ENCODE measurements around the gene C1QC. TPM values are rescaled to one million over a fixed set of nuclear protein-coding genes. Genes with fewer than 3 reads are reported as not detected.

The C1QC gene
- total and polyA plus RNA-seq, 2 of the 8 experiments (the other 6 are each of a cell fraction or from before 2014, with no cell fraction given) = not detected

- Histone ChIP-seq H2BK15ac (ENCODE audit: low read length) (0 out of 2 replicates have a peak overlapping the region, but pooled peaks have one; percentile 46), H4K20me1 (replicated peaks in 1 of 2; ENCODE audit: control insufficient read depth in 1 of 2, insufficient read depth in 2 of 2, low read length in 2 of 2) (peaks cover 0 to 1% of the 10 kb centered on the region in 2 experiments), H4K91ac (replicated peaks; ENCODE audit: insufficient read length, low read length) (no peak overlapping the region), H2AK5ac (ENCODE audit: low read depth, low read length) (no peak overlapping the region), H2BK20ac (ENCODE audit: low read length) (no peak overlapping the region), H3K79me1 (ENCODE audit: low read depth, low read length) (no peaks in the 10 kb centered on the region), H3K23ac (ENCODE audit: insufficient read length) (no peak overlapping the region), H3K14ac (ENCODE audit: insufficient read length) (no peak overlapping the region), H2AFZ (ENCODE audit: low read length) (no peak overlapping the region), H3K4me3 (ENCODE audit: extremely low read depth in 1 of 4, insufficient read depth in 2 of 4, low read depth in 3 of 4, low read length in 4 of 4) (no peak overlapping the region), H3K18ac (ENCODE audit: extremely low read depth, low read length) (no peak overlapping the region; the same call in 1 of the 2 replicates), H3K36me3 (ENCODE audit: control insufficient read depth in 2 of 4, insufficient read depth in 4 of 4, low read length in 3 of 4) (no peaks in the 10 kb centered on the region), H3K9ac (replicated peaks in 1 of 4; ENCODE audit: extremely low read depth in 1 of 4, low read depth in 3 of 4, low read length in 3 of 4) (no peak overlapping the region), H3K4ac (replicated peaks; ENCODE audit: insufficient read length, low read depth, low read length) (no peak overlapping the region), H3K9me3 (ENCODE audit: insufficient read depth in 2 of 2, low read depth in 1 of 2, low read length in 1 of 2) (no peaks in the 10 kb centered on the region), H2BK12ac (ENCODE audit: low read depth, low read length) (no peak overlapping the region), H3K79me2 (ENCODE audit: control insufficient read depth in 1 of 2, insufficient read depth in 2 of 2, low read length in 2 of 2) (no peaks in the 10 kb centered on the region), H3K27ac (ENCODE audit: low read depth, low read length) (no peak overlapping the region), H3K4me1 (replicated peaks in 1 of 4; ENCODE audit: control insufficient read depth in 3 of 4, insufficient read depth in 4 of 4, low read length in 3 of 4) (no peaks in the 10 kb centered on the region; a peak in 3 of 7 replicates), H2BK120ac (replicated peaks; ENCODE audit: low read depth, low read length) (no peak overlapping the region), H3K27me3 (replicated peaks in 1 of 4; ENCODE audit: control insufficient read depth in 3 of 4, extremely low read depth in 1 of 4, insufficient read depth in 3 of 4, low read length in 3 of 4) (0 out of 7 replicates have a peak, but pooled peaks cover 0 to 7% (median 0%) of the 10 kb centered on the region in 4 experiments), H3K56ac (replicated peaks; ENCODE audit: insufficient read length, low read depth, low read length) (no peak overlapping the region), H3K23me2 (ENCODE audit: low read depth, low read length) (peaks cover 2% of the 10 kb centered on the region; the same call in 1 of the 2 replicates), H2BK5ac (ENCODE audit: low read depth, low read length) (no peak overlapping the region), H4K8ac (ENCODE audit: extremely low read depth, insufficient read depth, low read length) (peak overlapping the region; percentile 5; the same call in 1 of the 2 replicates), H3K4me2 (ENCODE audit: insufficient read depth in 1 of 2, low read depth in 2 of 2, low read length in 2 of 2) (no peak overlapping the region), H4K5ac (ENCODE audit: insufficient read length, low read depth, low read length) (no peak overlapping the region)
- no peak for FAIRE-seq
- no peak for DNase-seq (ENCODE audit: low read depth in 1 of 2, low spot score in 2 of 2)
- ChIA-PET CTCF (ENCODE audit: partially characterized antibody) (interaction anchor here (0.7 to 1.1 kb wide), 4 partner anchors 12 to 259 kb away, joined by 3 read pairs; no protein-coding TSS in a partner anchor), POLR2A (ENCODE audit: partially characterized antibody) (interaction anchor here (1.3 kb wide), 1 partner anchor 11 kb away, joined by 7 read pairs; no protein-coding TSS in a partner anchor)
- WGBS, 2 experiments (ENCODE audit: extremely low coverage in 1 of 2, insufficient coverage in 1 of 2, insufficient read length in 1 of 2, insufficient replicate concordance in 2 of 2, low coverage in 1 of 2, low lambda C conversion rate in 2 of 2, missing lambda C conversion rate in 1 of 2) = 92% methylated on average over 24 of the region's 39 CpGs; no CpG with 5 or more reads in 1 of the 2 experiments
These were observed 42.4 kb upstream of the C1QC start for GRCh38 chr1:22600817-22601605.

All from H1 (cell line).